B cell (primary cell): ENCODE measurements around the gene GNE. TPM values are rescaled to one million over a fixed set of nuclear protein-coding genes. Genes with fewer than 3 reads are reported as not detected.
"Not testable (repeated sequence)": the region's sequence is repeated elsewhere in the genome, so short reads cannot be mapped to it uniquely, and the experiment has no call there.

Experiments used
- ATAC-seq: fragments of 200-7000 bp; cut with Tn5 transposase; one replicate; pipeline ENCODE4 v1.10.0; 2021; ENCODE audit warnings: low read depth, mild to moderate bottlenecking, moderate number of reproducible peaks, moderate library complexity
- CTCF ChIA-PET: fragments of 350-600 bp; sonication (Branson Sonifier 250); formaldehyde crosslinking; loops from one replicate; lab custom pipeline; 2021; ENCODE audit warnings: antibody characterized with exemption, inconsistent platforms; lab: Charles Lee
- POLR2A ChIA-PET: fragments of 350-600 bp; sonication (Branson Sonifier 250); formaldehyde crosslinking; loops from one replicate; lab custom pipeline; 2021; ENCODE audit warnings: antibody characterized with exemption; lab: Charles Lee
- DNase-seq: peaks from one replicate; pipeline ENCODE4 v3.0.0; 2013
- H2AFZ ChIP-seq: 2 replicates; pipeline ENCODE4 v1.6.1; 2012; ENCODE audit warnings: mild to moderate bottlenecking, low read depth, low read length; ENCODE audit not compliant: insufficient read depth, poor library complexity, severe bottlenecking
- H3K27ac ChIP-seq, 2 donors: 1 replicate in 1 of 2; 2 replicates in 1 of 2; pipeline ENCODE4 v1.5.1; 2012 to 2013; ENCODE audit warnings: low read length in 2 of 2, mild to moderate bottlenecking in 2 of 2, moderate library complexity in 1 of 2
- H3K27me3 ChIP-seq, 4 experiments: fragments of 200-600 bp in 1 of 4; sonication (generic) in 1 of 4; replicated peaks in 1 of 4; 1 replicate in 2 of 4; 2 replicates in 2 of 4; pipeline versions ENCODE4 v1.6.1 to v1.7.0; 2013 to 2016; ENCODE audit warnings: low read length in 3 of 4, mild to moderate bottlenecking in 2 of 4, mixed read lengths in 1 of 4, moderate library complexity in 1 of 4; ENCODE audit not compliant: insufficient read depth in 4 of 4, control insufficient read depth in 3 of 4; ENCODE audit errors: control extremely low read depth in 1 of 4
- H3K36me3 ChIP-seq, 2 experiments: replicated peaks in 1 of 2; 1 replicate in 1 of 2; 2 replicates in 1 of 2; pipeline versions ENCODE4 v1.6.1 to v1.7.1; 2013; ENCODE audit warnings: low read length in 1 of 2; ENCODE audit not compliant: insufficient read depth in 2 of 2, control insufficient read depth in 1 of 2; ENCODE audit errors: control extremely low read depth in 1 of 2, extremely low read depth in 1 of 2
- H3K4me1 ChIP-seq, 2 donors: fragments of 200-600 bp in 1 of 2; sonication (generic) in 1 of 2; 1 replicate in 1 of 2; 2 replicates in 1 of 2; pipeline versions ENCODE4 v1.5.1 to v1.6.1; 2013 to 2017; ENCODE audit warnings: low read length in 2 of 2; ENCODE audit not compliant: control insufficient read depth in 2 of 2, insufficient read depth in 2 of 2
- H3K4me2 ChIP-seq: replicated peaks from 2 replicates; pipeline ENCODE3; 2012; ENCODE audit warnings: mild to moderate bottlenecking, low read depth, low read length; ENCODE audit not compliant: poor library complexity, severe bottlenecking
- H3K4me3 ChIP-seq, 5 experiments: fragments of 200-600 bp in 1 of 5; sonication (generic) in 1 of 5; 1 replicate in 3 of 5; 2 replicates in 2 of 5; pipeline versions ENCODE4 v1.5.1 to v1.7.0; 2011 to 2016; ENCODE audit warnings: low read length in 4 of 5, mild to moderate bottlenecking in 4 of 5, low read depth in 2 of 5, control low read depth in 1 of 5, moderate library complexity in 1 of 5; ENCODE audit not compliant: insufficient read depth in 1 of 5; ENCODE audit errors: control extremely low read depth in 1 of 5, extremely low read depth in 1 of 5
- H3K79me2 ChIP-seq: fragments of 200-600 bp; sonication (generic); one replicate; pipeline ENCODE4 v1.6.0; 2016; ENCODE audit warnings: low read length; ENCODE audit not compliant: control insufficient read depth, insufficient read depth
- H3K9ac ChIP-seq: fragments of 200-600 bp; sonication (generic); 2 replicates; pipeline ENCODE4 v1.6.1; 2017; ENCODE audit warnings: mild to moderate bottlenecking, low read length, moderate library complexity
- H3K9me3 ChIP-seq, 3 donors: one replicate each; pipeline versions ENCODE4 v1.6.1 to v1.7.1; 2013; ENCODE audit warnings: low read length in 2 of 3; ENCODE audit not compliant: control insufficient read depth in 2 of 3, insufficient read depth in 1 of 3; ENCODE audit errors: control extremely low read depth in 1 of 3
- H4K20me1 ChIP-seq: 2 replicates; pipeline ENCODE4 v1.6.0; 2012; ENCODE audit warnings: mild to moderate bottlenecking, low read length; ENCODE audit not compliant: insufficient read depth, control insufficient read depth, poor library complexity, severe bottlenecking
- H3K27ac Mint-ChIP-seq: one replicate; pipeline ENCODE4 v1.8.0; 2021; ENCODE audit warnings: mixed read lengths
- H3K27me3 Mint-ChIP-seq: one replicate; pipeline ENCODE4 v1.8.0; 2021; ENCODE audit warnings: mixed read lengths
- H3K4me1 Mint-ChIP-seq: one replicate; pipeline ENCODE4 v1.8.0; 2021; ENCODE audit warnings: mixed read lengths
- H3K4me3 Mint-ChIP-seq: one replicate; pipeline ENCODE4 v1.8.0; 2021; ENCODE audit warnings: mixed read lengths
- H3K9me3 Mint-ChIP-seq: one replicate; pipeline ENCODE4 v1.8.0; 2022; ENCODE audit warnings: mixed read lengths; ENCODE audit not compliant: insufficient read depth
- CTCF ChIP-seq: fragments of 200-600 bp; IDR thresholded peaks from one replicate; pipeline ENCODE4 v1.8.0; 2022; ENCODE audit warnings: antibody characterized with exemption, mild to moderate bottlenecking
- EZH2 ChIP-seq: IDR thresholded peaks from 2 replicates; pipeline ENCODE4 v1.6.1; 2012; ENCODE audit warnings: borderline replicate concordance, low read depth, mild to moderate bottlenecking, moderate library complexity, low read length; ENCODE audit not compliant: insufficient read depth, poor library complexity, severe bottlenecking
- WGBS: methylation state at CpG from one replicate; pipeline ENCODE4 v1.1.5; 2013; ENCODE audit warnings: missing lambda C conversion rate; ENCODE audit not compliant: insufficient coverage; 5-methylcytosine and 5-hydroxymethylcytosine counted together
- intact Hi-C: fragments of 100-400 bp; cut with micrococcal nuclease; formaldehyde crosslinking; loops from one replicate; pipeline ENCODE4 v1.10.0; 2022
- polyA plus RNA-seq: library from polyadenylated mRNA; depleted of rRNA; stranded (reverse); fragments of >200 nt; gene quantifications from 2 replicates; pipeline ENCODE4 v1.2.3, GENCODE V29; 2012
- total RNA-seq, 2 donors: library from RNA; stranded (reverse); fragments of 120-200 nt in 1 of 2; gene quantifications; 1 replicate in 1 of 2; 2 replicates in 1 of 2; pipeline versions ENCODE4 v1.2.3 to v1.2.4, GENCODE V29; 2013 to 2022

Gene GNE
- total and polyA plus RNA-seq, 2 donors (not counting 1 experiment from before 2014, with no cell fraction given) = 8.3 to 20.6 TPM

GRCh38 chr9:36249189-36249588, 9.1 kb downstream of the GNE start:
- no peaks in the 10 kb centered on the region for H3K9me3 Mint-ChIP-seq
- Histone ChIP-seq H4K20me1 (peaks cover 40% of the 10 kb centered on the region), H3K9ac (peak overlapping the region; percentile 16), H3K27me3 (no peaks in the 10 kb centered on the region), H3K4me1 (peaks cover 6 to 9% of the 10 kb centered on the region in 2 donors), H3K9me3 (no peaks in the 10 kb centered on the region), H3K4me2 (peak overlapping the region; percentile 7), H3K79me2 (peaks cover 59% of the 10 kb centered on the region), H3K27ac (peak overlapping the region in 1 of 2 donors; percentile 46), H3K4me3 (no peak overlapping the region), H3K36me3 (peaks cover 0 to 22% of the 10 kb centered on the region in 2 experiments), H2AFZ (no peak overlapping the region)
- DNase-seq (no peak), ATAC-seq (no peak)
- no peaks in the 10 kb centered on the region for H3K27me3 Mint-ChIP-seq
- TF ChIP-seq EZH2 (no peak), CTCF (no peak)
- H3K4me1 Mint-ChIP-seq = peaks cover 25% of the 10 kb centered on the region
- intact Hi-C loops = loop anchor here (2.0 kb wide), 1 partner anchor 308 kb away; no protein-coding TSS in a partner anchor
- no CpG with 5 or more reads among the region's 6 CpGs for WGBS
- peak overlapping the region; percentile 45 for H3K4me3 Mint-ChIP-seq
- no peak overlapping the region for H3K27ac Mint-ChIP-seq
- ChIA-PET CTCF (interaction anchor here (1.0 to 7.0 kb wide), 3 partner anchors 16 to 80 kb away, joined by 3 to 115 read pairs (median 4); no protein-coding TSS in a partner anchor), POLR2A (interaction anchor here (0.7 kb wide), 1 partner anchor 71 kb away, joined by 3 read pairs; no protein-coding TSS in a partner anchor)

- H3K9me3 Mint-ChIP-seq, H3K27me3 ChIP-seq, H2AFZ ChIP-seq, H3K4me3 Mint-ChIP-seq, H3K27ac ChIP-seq, H3K9ac ChIP-seq, H3K4me2 ChIP-seq, H3K27ac Mint-ChIP-seq, H3K27me3 Mint-ChIP-seq, H3K9me3 ChIP-seq, POLR2A ChIA-PET, H3K4me1 ChIP-seq, H3K4me3 ChIP-seq: not testable (repeated sequence)
- TF ChIP-seq CTCF = peak; percentile 56
- WGBS = 100% methylated on average over 2 of the region's 8 CpGs
- DNase-seq (peak; percentile 53), ATAC-seq (peak; percentile 64)
- peaks cover 58% of the 10 kb centered on the region for H3K79me2 ChIP-seq
- peaks cover 0 to 30% of the 10 kb centered on the region in 2 experiments for H3K36me3 ChIP-seq
- peaks cover 25% of the 10 kb centered on the region for H3K4me1 Mint-ChIP-seq
- CTCF ChIA-PET = interaction anchor here (1.0 to 7.0 kb wide), 3 partner anchors 56 to 205 kb away, joined by 4 to 115 read pairs (median 5); no protein-coding TSS in a partner anchor
- intact Hi-C loops = loop anchor here (2.0 kb wide), 1 partner anchor 309 kb away; no protein-coding TSS in a partner anchor
- H4K20me1 ChIP-seq = peaks cover 46% of the 10 kb centered on the region
These were observed 10.2 kb downstream of the GNE start for GRCh38 chr9:36248061-36248460.
